HG03066 (cell line): ENCODE results near the gene HIVEP3.
"Not testable (repeated sequence)": the region's sequence is repeated elsewhere in the genome, so short reads cannot be mapped to it uniquely, and the experiment has no call there.

Experiments
- ATAC-seq: cut with Tn5 transposase; IDR thresholded peaks from one replicate; pipeline ENCODE4 v1.9.1; 2021; ENCODE audit warnings: low read depth; ENCODE audit not compliant: unreplicated experiment

The HIVEP3 gene

DNA sequence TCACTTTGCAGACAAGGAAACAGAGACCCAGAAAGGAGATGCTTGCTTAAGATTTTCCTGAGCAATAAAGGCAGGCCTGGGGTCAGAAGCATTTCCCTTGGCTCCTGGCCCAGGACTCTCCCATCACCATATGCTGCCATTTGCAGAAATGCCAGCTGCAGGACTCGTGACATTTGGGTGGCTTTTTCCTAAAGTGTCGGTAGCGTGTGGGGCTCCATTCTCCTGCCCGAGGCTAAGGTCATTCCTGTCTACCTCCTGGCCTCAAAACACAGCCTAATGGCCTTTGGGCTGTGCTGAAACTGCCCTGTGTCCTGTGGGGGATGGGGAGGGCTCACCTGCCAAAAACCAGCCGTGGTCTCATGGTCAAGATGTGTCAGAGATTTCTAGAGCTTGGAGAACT lies 218.1 kb downstream of the HIVEP3 start:
- ATAC-seq, result no peak

DNA sequence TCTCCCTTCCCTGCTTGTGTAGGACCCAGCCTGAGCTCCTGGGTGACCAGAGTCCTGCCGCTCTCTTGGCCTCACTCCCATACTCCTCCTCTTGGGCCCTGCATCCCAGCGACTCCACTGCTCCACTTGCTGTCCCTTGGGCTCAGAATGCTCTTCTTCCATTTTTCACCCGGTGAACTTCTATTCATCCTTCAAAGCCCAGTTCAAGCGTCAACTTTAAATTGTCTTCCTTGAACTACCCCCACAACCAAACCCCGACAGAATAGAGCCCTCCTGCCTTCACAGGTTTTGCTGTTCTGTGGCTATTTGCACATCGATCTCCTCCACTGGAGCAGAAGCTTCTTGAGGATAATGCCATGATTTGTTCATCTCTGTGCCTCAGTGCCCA lies 218.9 kb downstream of the HIVEP3 start:
- no peak for ATAC-seq

DNA sequence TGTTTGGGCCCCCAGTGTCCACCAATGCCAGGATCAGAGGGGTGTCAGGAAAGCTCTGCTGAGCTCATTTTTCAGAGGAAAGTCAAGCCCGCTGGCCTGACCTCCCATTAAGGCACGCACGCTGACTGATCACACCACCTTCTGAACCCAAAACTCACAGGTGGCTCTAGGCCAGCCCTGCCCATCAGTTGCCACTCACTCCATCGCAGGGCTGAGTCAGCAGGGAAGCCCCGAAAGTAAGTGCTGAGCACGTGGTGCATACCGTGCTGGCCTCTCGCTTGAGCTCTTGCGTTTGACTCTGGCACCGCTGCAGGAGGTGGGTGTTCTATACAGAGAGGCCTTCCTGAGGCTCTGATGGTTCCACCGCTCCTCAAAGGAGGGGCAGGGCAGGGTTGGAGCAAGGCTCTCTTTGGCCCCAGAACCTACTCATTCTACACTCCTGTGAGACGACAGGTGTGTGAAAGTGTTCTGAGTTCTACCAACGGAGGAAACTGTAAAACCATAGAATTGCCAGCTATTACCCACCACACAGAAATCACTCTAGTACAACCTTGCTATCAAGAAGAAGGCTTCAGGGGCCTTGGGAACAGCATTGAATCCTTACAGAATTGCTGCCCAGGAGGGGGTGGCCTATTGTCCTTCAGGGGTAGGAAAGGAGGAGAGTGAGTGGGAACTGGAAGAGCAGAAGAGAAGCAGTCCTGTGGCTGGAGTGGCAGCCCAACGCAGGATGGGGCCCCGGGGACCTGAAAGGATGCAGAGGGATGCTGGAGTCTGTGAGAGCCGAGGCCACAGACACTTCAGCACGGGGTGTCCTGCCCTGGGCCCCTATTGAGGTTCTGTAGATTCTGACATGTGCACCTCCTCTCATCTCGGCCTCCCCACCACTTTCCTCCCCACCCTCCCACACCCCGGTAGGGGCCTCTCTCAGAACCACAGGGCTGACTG lies 219.5 kb downstream of the HIVEP3 start:
- ATAC-seq, result peak; percentile 67

DNA sequence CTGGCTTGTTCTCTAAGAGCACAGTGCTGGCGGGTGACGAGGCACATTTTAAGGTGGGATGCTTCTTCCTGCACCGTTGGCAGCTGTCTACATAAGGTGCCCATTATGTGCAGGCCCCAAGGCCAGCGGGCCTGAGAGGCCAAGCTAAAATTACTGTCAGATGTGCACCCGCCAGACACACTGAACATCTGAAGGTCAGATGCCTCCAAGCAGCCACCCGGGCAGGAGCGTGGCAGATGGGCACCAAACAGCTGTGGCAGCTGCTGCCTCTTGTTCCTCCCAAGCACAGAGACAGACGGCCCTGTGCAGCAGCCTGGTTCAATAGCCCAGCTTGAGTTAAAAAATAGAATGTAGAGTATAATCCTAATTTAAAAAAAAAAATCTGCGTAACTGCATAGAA lies 222.3 kb downstream of the HIVEP3 start:
- no peak for ATAC-seq

DNA sequence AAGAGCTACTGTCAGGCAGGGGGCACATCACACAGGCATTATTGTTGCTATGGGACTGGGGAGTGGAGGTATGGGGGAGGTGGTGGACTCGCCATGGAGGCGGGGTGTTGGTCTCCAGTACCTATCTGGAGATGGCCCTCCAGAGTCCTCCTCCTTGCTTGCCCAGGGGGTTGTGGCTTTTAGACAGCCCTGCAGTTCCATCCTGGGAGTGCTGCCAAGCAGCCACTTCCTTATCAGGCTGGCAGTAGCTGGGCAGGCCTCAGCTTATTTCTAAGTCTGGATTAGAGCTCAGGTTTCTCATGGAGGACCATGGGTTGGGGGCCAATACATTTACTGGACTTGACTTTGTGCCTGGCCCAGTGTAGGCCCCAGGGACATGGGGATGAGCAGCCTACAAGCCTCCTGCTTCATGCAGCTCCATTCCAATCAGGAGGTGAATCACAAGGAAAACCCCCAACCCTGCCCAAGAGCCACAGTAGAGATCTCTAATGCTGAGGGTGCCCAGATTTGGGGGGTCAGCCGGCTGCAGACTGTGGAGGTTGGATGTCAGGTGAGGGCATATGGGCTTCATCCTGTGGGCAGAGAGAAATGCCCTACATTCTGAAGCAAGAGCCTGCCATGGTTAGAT lies 223.5 kb downstream of the HIVEP3 start:
- ATAC-seq, result no peak

DNA sequence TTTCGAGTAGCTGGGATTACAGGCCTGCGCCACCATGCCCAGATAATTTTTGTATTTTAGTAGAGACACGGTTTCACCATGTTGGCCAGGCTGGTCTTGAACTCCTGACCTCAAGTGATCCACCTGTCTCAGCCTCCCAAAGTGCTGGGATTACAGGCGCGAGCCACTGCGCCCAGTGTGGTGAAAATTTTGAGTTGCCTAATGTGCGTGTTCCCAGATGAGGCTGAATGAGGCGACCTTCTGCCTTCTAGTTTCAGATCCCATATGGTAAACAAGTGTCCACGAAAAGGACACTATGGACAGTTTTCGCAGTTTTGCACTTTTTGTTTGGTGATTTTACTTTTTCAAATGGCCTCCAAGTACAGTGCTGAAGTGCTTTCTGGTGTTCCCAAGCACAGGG lies 226.8 kb downstream of the HIVEP3 start:
- ATAC-seq, result not testable (repeated sequence)

DNA sequence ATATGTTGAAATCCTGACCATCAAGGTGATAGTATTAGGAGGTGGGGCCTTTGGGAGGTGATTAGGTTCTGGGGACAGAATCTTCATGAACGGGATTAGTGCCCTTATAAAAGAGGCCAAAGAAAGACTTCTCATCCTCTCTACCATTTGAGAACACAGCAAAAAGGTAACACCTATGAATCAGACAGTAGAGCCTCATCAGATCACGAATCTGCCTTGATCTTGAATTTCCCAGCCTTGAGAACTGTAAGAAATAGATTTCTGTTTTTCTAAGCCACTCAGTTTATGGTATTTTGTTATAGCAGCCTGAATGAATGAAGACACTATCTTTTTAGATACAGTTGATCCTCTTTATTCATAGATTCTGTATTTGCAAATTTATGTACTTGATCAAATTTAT lies 227.3 kb downstream of the HIVEP3 start:
- ATAC-seq, result no peak

DNA sequence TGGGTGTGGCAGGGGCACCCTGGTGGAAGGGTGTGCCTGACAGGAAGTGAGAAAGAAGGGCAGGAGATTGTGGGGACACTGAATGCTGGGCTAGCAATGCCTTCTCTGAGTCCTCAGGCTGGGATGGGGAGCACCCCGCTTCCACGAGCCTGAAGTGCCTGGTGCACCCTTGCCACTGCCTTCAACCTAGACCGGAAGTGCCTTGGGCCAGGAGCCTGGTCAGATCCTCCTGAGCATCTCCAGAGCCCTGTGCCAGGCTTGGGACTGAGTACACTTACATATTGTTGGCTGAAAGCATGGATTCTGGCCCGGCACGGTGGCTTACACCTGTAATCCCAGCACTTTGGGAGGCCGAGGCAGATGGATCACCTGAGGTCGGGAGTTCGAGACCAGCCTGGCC lies 228.4 kb downstream of the HIVEP3 start:
- no peak for ATAC-seq

DNA sequence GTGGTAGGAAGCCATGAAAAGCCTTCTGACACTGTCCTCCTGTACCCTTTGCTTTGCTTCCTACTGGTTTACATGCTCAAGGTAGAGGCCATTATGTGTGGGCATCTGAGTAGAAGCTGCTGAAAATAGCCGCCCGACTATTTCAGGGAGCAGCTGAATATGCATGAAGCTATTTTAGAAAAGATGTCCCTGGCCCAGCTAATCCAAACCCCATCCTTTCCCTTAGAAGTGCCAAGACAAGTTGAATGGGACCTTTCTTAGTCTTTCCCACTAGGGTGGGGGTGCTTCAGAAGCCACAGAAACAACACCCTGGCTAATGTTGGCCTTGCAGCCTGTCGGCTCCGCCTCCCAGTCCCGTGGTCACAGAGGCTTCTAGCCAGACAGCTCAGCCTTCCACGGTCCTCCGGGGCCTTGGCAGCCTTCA lies 229.2 kb downstream of the HIVEP3 start:
- ATAC-seq, result no peak

DNA sequence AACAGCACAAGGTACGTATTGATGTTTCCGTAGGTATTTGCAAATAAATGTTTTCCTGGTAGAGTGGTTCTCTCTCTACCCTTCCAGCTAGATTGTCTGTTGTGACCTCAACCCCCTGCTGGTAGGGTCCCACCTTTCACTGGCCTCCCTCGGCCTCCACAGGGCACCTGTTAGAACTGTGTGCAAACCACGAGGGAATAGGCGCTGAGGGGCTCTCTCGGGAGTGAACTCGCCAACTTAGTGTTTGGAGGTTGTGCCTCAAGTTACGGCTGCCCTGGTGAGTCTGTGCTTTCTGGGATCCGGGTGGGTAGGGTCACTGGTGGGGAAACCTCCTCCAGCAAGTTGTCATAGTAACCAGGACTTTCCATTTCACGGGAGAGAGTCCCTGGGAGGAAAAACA lies 229.6 kb downstream of the HIVEP3 start:
- ATAC-seq, result no peak

DNA sequence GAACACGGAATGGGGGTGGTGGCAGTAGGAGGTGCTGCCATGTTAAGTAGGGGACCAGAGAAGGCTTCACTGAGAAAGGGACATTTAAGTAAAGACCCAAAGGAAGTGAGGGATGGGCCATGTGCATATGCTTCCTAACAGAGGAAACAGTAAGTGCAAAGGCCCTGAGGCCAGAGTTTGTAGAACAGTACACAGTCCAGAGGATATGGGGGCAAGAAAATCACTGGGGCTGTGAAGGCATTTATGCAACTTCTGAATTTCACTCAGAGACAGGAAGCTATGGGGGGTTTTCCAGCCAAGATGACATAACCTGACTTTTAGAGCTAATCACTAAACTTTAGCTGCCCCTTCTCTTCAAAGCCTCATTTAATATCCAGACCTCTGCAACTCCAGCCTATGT lies 231.7 kb downstream of the HIVEP3 start:
- no peak for ATAC-seq

DNA sequence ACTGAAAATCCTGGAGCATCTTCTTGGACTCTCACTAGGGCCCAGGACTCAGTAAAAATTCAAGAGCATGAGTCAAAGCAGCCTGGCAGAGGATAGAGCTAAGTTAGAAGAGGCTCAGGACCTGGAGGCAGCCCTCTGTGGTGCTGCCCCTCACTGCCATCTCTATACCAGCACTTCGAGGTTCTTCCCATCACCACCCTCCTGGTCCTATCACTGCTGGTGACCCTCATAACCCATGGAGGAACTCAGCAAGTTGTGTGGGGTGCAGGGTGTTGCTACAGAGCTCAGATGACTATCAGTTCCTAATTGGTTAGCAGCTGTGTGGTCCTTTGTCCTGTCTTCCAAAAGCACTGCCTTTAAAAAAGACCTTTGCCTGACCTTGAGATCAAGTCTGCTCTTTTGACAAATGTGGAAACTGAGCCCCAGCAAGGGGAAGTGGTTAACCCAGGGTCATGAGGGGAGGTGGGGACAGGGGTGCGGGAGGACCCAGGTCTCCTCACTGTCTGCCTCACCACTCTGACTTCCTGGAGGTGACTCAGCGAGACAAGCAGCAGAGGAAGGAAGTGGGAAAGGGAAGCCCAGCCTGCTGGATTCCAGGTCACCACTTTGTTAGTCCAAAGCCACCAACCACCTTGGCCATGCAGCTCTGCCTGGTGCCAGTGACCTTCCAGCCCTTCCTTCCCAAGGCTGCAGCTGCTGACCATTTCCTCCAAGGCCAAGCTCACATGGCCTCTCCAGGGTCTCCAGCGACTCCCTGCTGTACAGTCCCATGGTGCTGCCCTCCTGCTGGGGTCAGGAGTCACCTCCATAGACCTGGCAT lies 234.8 kb downstream of the HIVEP3 start:
- no peak for ATAC-seq

DNA sequence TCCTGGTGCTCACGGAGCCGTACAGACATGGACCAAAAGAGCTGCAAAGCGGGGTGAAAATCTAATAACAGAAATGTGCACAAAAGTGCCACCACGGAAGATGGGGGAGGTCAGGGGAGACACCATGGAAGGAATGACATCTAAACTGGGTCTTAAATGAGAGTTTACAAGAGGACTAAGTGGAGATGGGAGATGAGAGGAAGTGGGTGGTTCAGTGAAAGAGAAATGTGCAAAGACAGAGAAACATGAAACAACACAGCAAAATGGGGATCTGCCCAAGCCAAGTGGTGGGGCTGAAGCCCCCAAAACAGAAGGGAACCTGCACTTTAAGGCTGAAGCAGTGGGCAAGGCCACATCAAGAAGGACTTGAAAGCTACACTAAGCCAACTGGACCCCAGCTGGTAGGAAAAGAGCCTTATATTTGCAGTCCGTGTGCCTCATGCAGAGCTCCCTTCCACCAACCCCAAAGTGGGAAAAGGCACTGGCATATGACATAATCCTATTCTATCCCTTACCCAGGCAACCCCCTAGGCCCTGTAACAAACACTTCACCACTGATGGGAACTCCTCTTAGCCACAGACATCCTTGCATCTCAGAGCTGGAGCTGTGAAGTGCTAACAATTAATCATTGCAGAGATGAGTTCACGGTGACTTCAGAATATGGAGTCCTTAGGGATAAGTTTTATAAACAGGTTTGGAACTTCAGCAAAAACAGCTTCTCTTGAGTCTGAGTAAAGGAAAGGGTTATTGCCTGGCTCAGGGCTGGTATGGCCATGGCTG lies 235.7 kb downstream of the HIVEP3 start:
- no peak for ATAC-seq

DNA sequence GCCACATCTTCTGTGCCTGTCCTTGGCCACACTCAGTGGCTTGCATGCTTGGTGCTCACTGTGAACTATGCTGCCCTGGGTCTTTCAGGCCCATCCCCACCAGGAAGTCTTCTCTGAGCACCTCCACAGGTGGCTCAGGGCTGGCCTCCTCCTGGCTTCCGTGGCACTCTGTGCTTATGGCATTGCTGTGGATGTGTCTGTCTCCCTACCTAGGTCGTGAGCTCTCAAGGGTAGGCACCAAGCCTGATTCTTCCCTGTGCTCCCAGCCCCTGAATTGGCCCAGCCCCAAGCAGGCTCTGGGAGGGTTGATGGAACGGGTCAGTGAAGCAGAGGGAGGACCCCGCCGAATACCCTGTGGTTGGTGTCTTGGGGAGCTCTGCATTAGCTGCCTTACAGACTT lies 236.6 kb downstream of the HIVEP3 start:
- no peak for ATAC-seq

DNA sequence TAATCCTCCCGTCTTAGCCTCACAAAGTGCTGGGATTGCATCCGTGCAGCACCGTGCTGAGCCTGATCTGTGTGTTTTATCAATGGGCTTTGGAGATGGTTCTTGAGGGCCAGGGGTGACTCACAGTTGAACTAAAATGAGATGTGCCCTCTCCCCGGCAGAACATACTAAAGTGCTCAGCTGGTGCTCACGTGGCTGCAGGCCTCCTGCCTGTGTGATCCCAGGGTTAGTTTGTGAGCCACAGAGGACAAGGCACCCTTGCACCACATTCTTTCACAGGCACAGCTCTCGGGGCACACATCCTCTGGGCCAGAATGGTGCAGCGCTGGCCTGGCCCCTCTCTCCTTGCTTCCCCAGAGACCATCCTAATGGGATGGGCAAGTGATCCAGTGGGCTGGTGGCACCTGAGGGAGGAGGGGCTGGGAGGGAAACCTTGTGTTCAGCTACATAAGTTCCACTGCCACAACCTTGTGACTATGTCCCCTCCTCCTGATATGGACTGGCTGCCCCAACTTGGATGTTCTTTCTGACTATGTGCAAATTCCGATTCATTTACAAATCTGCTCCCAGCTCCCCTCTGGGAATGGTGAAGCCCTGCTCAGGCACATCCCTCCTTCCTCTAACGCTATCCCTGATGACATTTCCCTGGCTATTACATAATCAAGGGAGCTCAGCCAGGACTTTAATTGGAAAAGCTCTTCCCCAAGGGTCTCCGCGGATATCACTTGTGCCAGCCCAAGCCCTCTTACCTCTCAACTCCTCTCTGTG lies 237.2 kb downstream of the HIVEP3 start:
- no peak for ATAC-seq

DNA sequence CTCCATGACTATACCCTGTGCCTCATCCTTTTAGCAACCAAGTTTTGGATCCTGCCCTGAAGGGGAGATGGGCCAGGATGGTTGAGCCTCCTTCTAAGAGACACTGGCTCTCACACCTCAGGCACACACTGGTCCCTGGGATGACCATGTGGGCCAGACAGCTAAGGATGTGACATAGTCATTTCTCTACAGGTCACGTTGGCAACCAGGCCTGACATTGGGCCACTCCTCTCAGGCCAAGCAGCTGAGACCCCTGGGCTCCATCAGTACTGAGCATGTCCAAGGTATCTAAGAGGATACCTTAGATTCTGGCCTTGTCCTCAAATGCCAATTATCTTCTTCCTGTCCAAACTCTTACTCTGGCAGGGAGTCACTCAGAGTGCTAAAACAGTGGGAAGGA lies 238.7 kb downstream of the HIVEP3 start:
- no peak for ATAC-seq

DNA sequence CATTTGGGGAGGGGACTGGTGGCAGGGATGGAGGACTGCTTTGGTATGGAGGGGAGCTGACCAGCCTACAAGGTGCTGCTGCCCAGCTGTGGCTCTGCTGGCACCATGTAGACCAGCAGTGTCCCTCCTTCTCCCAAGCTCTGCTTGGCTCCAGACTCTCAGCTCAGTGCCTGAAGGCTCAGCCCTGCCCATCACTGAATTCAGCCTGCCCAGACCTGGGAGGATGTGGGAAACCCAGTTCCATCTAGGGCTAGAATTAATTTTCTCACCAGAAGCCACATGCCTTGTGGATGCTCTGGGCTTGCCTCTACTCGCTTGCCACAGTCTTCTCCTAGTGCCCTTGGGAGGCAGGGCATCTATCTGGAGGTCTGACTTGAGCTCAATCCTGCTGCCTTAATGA lies 239.2 kb downstream of the HIVEP3 start:
- ATAC-seq, result no peak

DNA sequence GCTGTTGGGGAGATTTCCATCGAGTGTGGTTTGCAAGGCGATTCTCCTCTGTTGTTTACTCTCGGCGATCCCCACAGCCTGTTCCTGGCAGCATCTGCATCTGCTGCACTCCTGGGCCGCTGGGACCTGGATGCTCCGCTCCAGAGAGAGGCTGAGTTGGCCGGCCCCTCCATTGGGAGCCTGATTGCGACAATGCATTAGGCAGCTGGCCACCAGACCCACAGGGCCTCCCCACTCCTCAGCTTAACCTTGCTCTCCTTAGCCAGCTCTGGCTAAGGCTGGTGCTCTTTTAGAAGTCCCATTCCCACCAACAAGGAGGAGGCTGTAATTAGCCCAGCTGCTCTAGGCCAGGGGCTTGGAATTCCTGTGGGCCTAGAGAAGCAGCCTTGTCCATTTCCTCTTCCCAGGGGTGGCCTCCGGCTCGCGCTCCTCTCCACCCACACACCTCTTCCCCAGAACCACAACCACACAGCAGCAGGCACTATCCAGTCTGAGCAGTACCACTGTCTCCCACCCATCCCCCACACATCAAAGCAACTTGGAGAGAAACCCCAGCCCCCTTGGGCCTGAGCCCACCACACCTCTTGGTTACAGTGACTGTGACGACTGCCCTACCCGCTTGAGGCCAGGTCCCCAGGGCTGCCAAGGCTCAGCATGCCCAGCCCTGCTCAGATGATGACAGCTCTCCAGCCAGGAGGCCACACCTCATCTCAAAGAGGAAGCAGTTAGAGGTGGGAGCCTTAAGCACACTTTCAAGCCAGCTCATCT lies 240.4 kb downstream of the HIVEP3 start:
- no peak for ATAC-seq

DNA sequence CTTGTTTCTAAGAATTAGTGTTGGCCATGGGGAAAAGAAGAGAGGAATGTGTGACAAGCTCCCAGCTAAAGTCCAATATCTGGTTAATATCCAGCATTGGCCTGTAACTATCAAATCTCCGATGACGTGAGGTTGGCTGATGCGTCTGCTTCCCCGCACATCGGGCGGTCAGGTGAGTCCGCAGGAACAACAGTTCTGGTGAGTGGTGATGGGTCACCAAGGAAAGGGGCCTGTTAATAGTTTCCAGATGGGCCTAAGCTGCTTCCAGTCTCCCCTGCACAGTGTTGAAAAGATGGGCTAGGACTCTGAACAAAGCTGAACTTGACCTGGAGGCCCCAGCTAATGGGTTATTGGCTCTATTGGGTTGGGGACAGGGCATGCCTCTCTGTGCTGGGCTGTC lies 241.1 kb downstream of the HIVEP3 start:
- ATAC-seq, result no peak
